Endothelial cell of umbilical vein (primary cell): ENCODE data around the gene USE1. TPM values are rescaled to one million over a fixed set of nuclear protein-coding genes. Genes with fewer than 3 reads are reported as not detected.

Experiments
- BruUV-seq: library from RNA; stranded (reverse); fragments of 400-500 nt; replicated peaks from 2 replicates; lab custom pipeline; 2021; lab: Mats Ljungman, UMichigan
- CTCF ChIA-PET: fragments of 300-600, 350-600 bp; sonication (Branson Sonifier 250); formaldehyde crosslinking; loops from one replicate; lab custom pipeline; 2021; ENCODE audit warnings: antibody characterized with exemption, inconsistent platforms; lab: Charles Lee
- POLR2A ChIA-PET: fragments of 300-600, 350-600 bp; sonication (Branson Sonifier 250); formaldehyde crosslinking; loops from one replicate; lab custom pipeline; 2021; ENCODE audit warnings: antibody characterized with exemption, inconsistent platforms; lab: Charles Lee
- DNase-seq: peaks from one replicate; pipeline ENCODE4 v3.0.0-alpha.2; 2011; ENCODE audit warnings: low read depth, low spot score
- FAIRE-seq: peaks from 2 replicates; lab custom pipeline; 2011; peaks lifted over from hg19 to GRCh38; lab: Jason Lieb, UNC
- H2AFZ ChIP-seq: 2 replicates; pipeline ENCODE4 v1.6.0; 2012; ENCODE audit warnings: low read depth, low read length, control low read depth, inconsistent platforms
- H3K27ac ChIP-seq: 2 replicates; pipeline ENCODE4 v1.5.1; 2011; ENCODE audit warnings: low read depth, mild to moderate bottlenecking, control low read depth, low read length, moderate library complexity; ENCODE audit not compliant: insufficient read depth
- H3K27me3 ChIP-seq, 2 experiments: 2 replicates each; pipeline versions ENCODE4 v1.6.0 to v1.6.1; 2011; ENCODE audit warnings: low read length in 2 of 2, mixed read lengths in 1 of 2; ENCODE audit not compliant: control insufficient read depth in 2 of 2, insufficient read depth in 2 of 2
- H3K36me3 ChIP-seq, 2 experiments: 2 replicates in 1 of 2; 3 replicates in 1 of 2; pipeline ENCODE4 v1.5.1; 2011; ENCODE audit warnings: low read length in 2 of 2, mild to moderate bottlenecking in 1 of 2, moderate library complexity in 1 of 2; ENCODE audit not compliant: control insufficient read depth in 2 of 2, insufficient read depth in 2 of 2; ENCODE audit errors: extremely low read depth in 1 of 2
- H3K4me1 ChIP-seq: 3 replicates; pipeline ENCODE4 v1.5.1; 2011; ENCODE audit warnings: mild to moderate bottlenecking, low read length; ENCODE audit not compliant: control insufficient read depth, insufficient read depth; ENCODE audit errors: extremely low read depth
- H3K4me2 ChIP-seq: 2 replicates; pipeline ENCODE4 v1.6.1; 2011; ENCODE audit warnings: low read length, control low read depth, mixed read lengths; ENCODE audit not compliant: insufficient read depth
- H3K4me3 ChIP-seq, 3 experiments: fragments of 200-600 bp in 1 of 3; sonication (generic), shearing (Covaris generic) in 1 of 3; replicated peaks in 1 of 3; 2 replicates each; pipeline ENCODE4 v1.5.1; 2011 to 2016; ENCODE audit warnings: control low read depth in 3 of 3, low read length in 3 of 3, mild to moderate bottlenecking in 2 of 3, inconsistent platforms in 1 of 3, low read depth in 1 of 3, moderate library complexity in 1 of 3; ENCODE audit not compliant: insufficient read depth in 1 of 3
- H3K79me2 ChIP-seq: 2 replicates; pipeline ENCODE4 v1.6.0; 2012; ENCODE audit warnings: low read length, inconsistent platforms; ENCODE audit not compliant: control insufficient read depth, insufficient read depth
- H3K9ac ChIP-seq: replicated peaks from 2 replicates; pipeline ENCODE3; 2011; ENCODE audit warnings: low read length, control low read depth; ENCODE audit not compliant: insufficient read depth; ENCODE audit errors: extremely low read depth
- H3K9me1 ChIP-seq: replicated peaks from 3 replicates; pipeline ENCODE4 v1.6.0; 2011; ENCODE audit warnings: mild to moderate bottlenecking, low read length; ENCODE audit not compliant: control insufficient read depth, insufficient read depth; ENCODE audit errors: extremely low read depth
- H3K9me3 ChIP-seq: replicated peaks from 2 replicates; pipeline ENCODE4 v1.5.1; 2012; ENCODE audit warnings: low read length, inconsistent platforms; ENCODE audit not compliant: control insufficient read depth, insufficient read depth
- H4K20me1 ChIP-seq: replicated peaks from 2 replicates; pipeline ENCODE3; 2011; ENCODE audit warnings: mild to moderate bottlenecking, low read length; ENCODE audit not compliant: control insufficient read depth, insufficient read depth; ENCODE audit errors: extremely low read depth
- EZH2 ChIP-seq: IDR thresholded peaks from 2 replicates; pipeline ENCODE4 v1.6.1; 2012; ENCODE audit warnings: borderline replicate concordance, low read depth, mild to moderate bottlenecking, moderate library complexity, low read length, inconsistent platforms; ENCODE audit not compliant: severe bottlenecking
- FOS ChIP-seq: IDR thresholded peaks from 2 replicates; pipeline ENCODE4 v1.6.1; 2011; ENCODE audit warnings: mild to moderate bottlenecking, low read length, moderate library complexity, borderline replicate concordance; ENCODE audit not compliant: insufficient read depth
- GATA2 ChIP-seq: IDR thresholded peaks from 2 replicates; pipeline ENCODE4 v1.7.0; 2011; ENCODE audit warnings: low read depth, mild to moderate bottlenecking, moderate library complexity, mixed read lengths, low read length; ENCODE audit not compliant: insufficient read length, insufficient read depth
- JUN ChIP-seq: IDR thresholded peaks from 2 replicates; pipeline ENCODE4 v1.6.1; 2011; ENCODE audit warnings: borderline replicate concordance, low read depth; ENCODE audit not compliant: insufficient read length, insufficient read depth
- MYC ChIP-seq: IDR thresholded peaks from one replicate; pipeline ENCODE4 v1.6.1; 2011; ENCODE audit warnings: mild to moderate bottlenecking, low read depth, low read length
- POLR2A ChIP-seq: IDR thresholded peaks from 2 replicates; pipeline ENCODE4 v1.6.1; 2012; ENCODE audit warnings: low read depth, mild to moderate bottlenecking, control low read depth, low read length
- POLR2AphosphoS5 ChIP-seq: IDR thresholded peaks from 2 replicates; pipeline ENCODE4 v1.6.1; 2012; ENCODE audit warnings: low read depth, mild to moderate bottlenecking, control low read depth, low read length, moderate library complexity; ENCODE audit not compliant: insufficient read depth
- dilution Hi-C: fragments of 300-500 bp; cut with MboI; formaldehyde crosslinking; loops from one replicate; pipeline ENCODE4 v1.15.0; 2019; ENCODE audit warnings: low sequenced_read_pairs; ENCODE audit not compliant: extremely low pct_ligation_motif_present
- intact Hi-C: fragments of 100-400 bp; cut with micrococcal nuclease; formaldehyde crosslinking; loops from one replicate; pipeline ENCODE4 v1.10.0; 2022
- polyA plus RNA-seq, 4 experiments: library from polyadenylated mRNA; depleted of rRNA in 3 of 4; stranded (reverse) in 3 of 4; unstranded in 1 of 4; fragments of >200 nt; gene quantifications; 2 replicates each; pipeline versions ENCODE4 v1.2.1 to v1.2.3, GENCODE V29; 2011 to 2012; ENCODE audit warnings: missing spikeins in 1 of 4
- total RNA-seq: library from RNA; stranded (reverse); gene quantifications from 2 replicates; pipeline ENCODE4 v1.2.3, GENCODE V29; 2021
- TF ChIP-seq, protein P1 (sequence below): IDR thresholded peaks from 2 replicates; pipeline ENCODE4 v1.6.1; 2011; ENCODE audit not compliant: insufficient read depth, insufficient read length
- TF ChIP-seq, protein P2 (sequence below), 2 donors: IDR thresholded peaks; 1 replicate in 1 of 2; 2 replicates in 1 of 2; pipeline ENCODE4 v1.5.1; 2011; ENCODE audit warnings: low read length in 2 of 2, mild to moderate bottlenecking in 2 of 2, moderate library complexity in 2 of 2, control low read depth in 1 of 2, inconsistent platforms in 1 of 2, low read depth in 1 of 2; ENCODE audit not compliant: insufficient read depth in 1 of 2; ENCODE audit errors: extremely low read depth in 1 of 2

Gene USE1
- total and polyA plus RNA-seq, 2 donors (not counting 3 experiments of a cell fraction or from before 2014, with no cell fraction given), result 21.3 to 27.6 TPM

DNA sequence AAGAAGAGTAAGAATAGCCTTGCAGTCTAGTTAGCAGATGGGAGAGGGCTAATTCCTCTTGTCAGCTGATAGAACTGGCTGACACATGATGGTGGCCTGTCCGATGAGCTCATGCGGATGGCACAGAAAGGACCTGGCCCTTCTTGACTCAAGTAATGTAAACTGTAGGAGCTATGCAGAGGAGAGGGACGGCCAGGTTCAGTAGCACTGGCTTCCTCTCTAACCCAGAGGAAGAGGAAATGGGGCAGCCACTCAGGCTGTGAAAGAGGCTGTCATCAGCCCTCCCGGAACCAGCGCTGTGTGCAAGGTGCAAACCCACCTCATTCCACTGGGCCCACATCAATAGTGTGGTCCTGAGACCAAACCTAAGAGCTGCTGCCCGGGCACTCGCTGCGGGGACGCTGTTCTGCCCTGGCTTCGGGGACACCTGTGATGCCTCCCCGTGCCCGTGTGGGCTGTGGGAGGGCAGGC, 30.8 kb upstream of the USE1 start:
- intact Hi-C loops (no loop called here), dilution Hi-C loops (no loop called here)
- Histone ChIP-seq H3K9me3 (no peaks in the 10 kb centered on the region), H3K27ac (no peak overlapping the region), H3K79me2 (no peaks in the 10 kb centered on the region), H2AFZ (no peak overlapping the region), H3K36me3 (peaks cover 15 to 47% of the 10 kb centered on the region in 2 experiments), H3K4me1 (no peaks in the 10 kb centered on the region), H4K20me1 (no peaks in the 10 kb centered on the region), H3K4me3 (no peak overlapping the region), H3K27me3 (no peaks in the 10 kb centered on the region), H3K9ac (no peak overlapping the region), H3K4me2 (no peak overlapping the region), H3K9me1 (no peaks in the 10 kb centered on the region)
- no peak for TF ChIP-seq FOS
- TF ChIP-seq, protein P1, sequence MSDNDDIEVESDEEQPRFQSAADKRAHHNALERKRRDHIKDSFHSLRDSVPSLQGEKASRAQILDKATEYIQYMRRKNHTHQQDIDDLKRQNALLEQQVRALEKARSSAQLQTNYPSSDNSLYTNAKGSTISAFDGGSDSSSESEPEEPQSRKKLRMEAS, result no peak
- no peak for TF ChIP-seq GATA2
- TF ChIP-seq MYC, result no peak
- TF ChIP-seq, protein P2, sequence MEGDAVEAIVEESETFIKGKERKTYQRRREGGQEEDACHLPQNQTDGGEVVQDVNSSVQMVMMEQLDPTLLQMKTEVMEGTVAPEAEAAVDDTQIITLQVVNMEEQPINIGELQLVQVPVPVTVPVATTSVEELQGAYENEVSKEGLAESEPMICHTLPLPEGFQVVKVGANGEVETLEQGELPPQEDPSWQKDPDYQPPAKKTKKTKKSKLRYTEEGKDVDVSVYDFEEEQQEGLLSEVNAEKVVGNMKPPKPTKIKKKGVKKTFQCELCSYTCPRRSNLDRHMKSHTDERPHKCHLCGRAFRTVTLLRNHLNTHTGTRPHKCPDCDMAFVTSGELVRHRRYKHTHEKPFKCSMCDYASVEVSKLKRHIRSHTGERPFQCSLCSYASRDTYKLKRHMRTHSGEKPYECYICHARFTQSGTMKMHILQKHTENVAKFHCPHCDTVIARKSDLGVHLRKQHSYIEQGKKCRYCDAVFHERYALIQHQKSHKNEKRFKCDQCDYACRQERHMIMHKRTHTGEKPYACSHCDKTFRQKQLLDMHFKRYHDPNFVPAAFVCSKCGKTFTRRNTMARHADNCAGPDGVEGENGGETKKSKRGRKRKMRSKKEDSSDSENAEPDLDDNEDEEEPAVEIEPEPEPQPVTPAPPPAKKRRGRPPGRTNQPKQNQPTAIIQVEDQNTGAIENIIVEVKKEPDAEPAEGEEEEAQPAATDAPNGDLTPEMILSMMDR (IDR thresholded peaks at IDR 0.05; ENCODE audit: extremely low read depth in 1 of 2, insufficient read depth in 1 of 2, low read depth in 1 of 2, low read length in 2 of 2), result no peak
- no peak for TF ChIP-seq EZH2
- TF ChIP-seq JUN, result no peak
- TF ChIP-seq POLR2AphosphoS5, result no peak
- TF ChIP-seq POLR2A, result no peak
- CTCF ChIA-PET, result interaction anchor here (0.5 kb wide), 1 partner anchor 93 kb away, joined by 4 read pairs; no protein-coding TSS in a partner anchor
- DNase-seq (no peak), FAIRE-seq (no peak)
- POLR2A ChIA-PET, result no interaction called here
- no TSS peak for BruUV-seq
